ENCODE data around the gene CLK2.

CLK2 gene

GRCh38 chr1:155305881-155306391, 32.6 kb upstream of the CLK2 start:
- Histone ChIP-seq H3K4me3 (IDR thresholded peaks at IDR 0.05; ENCODE audit: insufficient read depth, low read depth, low read length) (no peak overlapping the region), H4K20me1 (ENCODE audit: insufficient read depth) (no peaks in the 10 kb centered on the region), H3K4me1 (ENCODE audit: low read depth, poor library complexity, severe bottlenecking) (peaks cover 23% of the 10 kb centered on the region), H3K79me2 (ENCODE audit: insufficient read depth, low read depth) (peaks cover 23% of the 10 kb centered on the region), H3K27ac (no peak overlapping the region), H3K27me3 (ENCODE audit: insufficient read depth, low read depth) (no peaks in the 10 kb centered on the region), H3K9ac (no peak overlapping the region), H3K4me2 (no peak overlapping the region), H2AFZ (ENCODE audit: low read depth) (no peak overlapping the region), H3K36me3 (ENCODE audit: insufficient read depth) (0 out of 2 replicates have a peak, but pooled peaks cover 3% of the 10 kb centered on the region)
- no peak for TF ChIP-seq CTCF (conservative IDR thresholded peaks at IDR 0.05; ENCODE audit: low read depth, low read length)

DNA sequence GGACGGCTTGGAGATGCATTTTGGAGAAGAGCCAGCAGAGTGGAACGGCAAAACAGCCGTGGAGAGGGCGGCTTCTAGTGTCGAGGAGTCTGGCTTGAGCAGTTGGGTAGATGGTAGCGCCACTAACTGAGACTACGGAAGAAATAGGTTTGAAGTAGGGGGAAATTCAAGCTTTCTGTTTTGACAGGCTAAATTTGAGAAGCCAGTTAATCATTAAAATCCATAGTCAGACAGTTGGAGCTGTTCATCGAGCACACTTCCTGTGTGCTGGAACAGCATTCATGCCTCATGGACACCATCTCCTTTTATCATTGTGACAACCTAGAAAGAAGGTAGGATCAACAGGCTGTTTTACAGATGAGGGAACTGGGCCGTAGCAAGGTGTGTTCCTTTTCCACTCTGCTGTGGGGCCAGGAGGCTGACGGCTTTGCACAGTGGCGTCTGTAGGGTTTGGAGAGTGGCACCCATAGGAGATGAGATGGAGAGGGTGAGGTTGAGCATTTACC, 31.3 kb upstream of the CLK2 start:
- no peak for TF ChIP-seq CTCF (conservative IDR thresholded peaks at IDR 0.05; ENCODE audit: low read depth, low read length)
- H4K20me1 ChIP-seq (ENCODE audit: insufficient read depth): no peaks in the 10 kb centered on the region
- no peak overlapping the region for H3K27ac ChIP-seq
- H3K27me3 ChIP-seq (ENCODE audit: insufficient read depth, low read depth): no peaks in the 10 kb centered on the region
- no peak overlapping the region for H3K4me2 ChIP-seq
- no peak overlapping the region for H3K9ac ChIP-seq
- no peak overlapping the region for H3K4me3 ChIP-seq (IDR thresholded peaks at IDR 0.05; ENCODE audit: insufficient read depth, low read depth, low read length)
- peaks cover 10% of the 10 kb centered on the region for H3K4me1 ChIP-seq (ENCODE audit: low read depth, poor library complexity, severe bottlenecking)
- no peak overlapping the region for H2AFZ ChIP-seq (ENCODE audit: low read depth)
- H3K79me2 ChIP-seq (ENCODE audit: insufficient read depth, low read depth): peaks cover 10% of the 10 kb centered on the region
- H3K36me3 ChIP-seq (ENCODE audit: insufficient read depth): no peaks in the 10 kb centered on the region

GRCh38 chr1:155301342-155301841, 28.1 kb upstream of the CLK2 start, which contains the start of gene PKLR:
Gene PKLR (minus strand): TSS chr1:155301438. CDS start chr1:155301395, 43 bp downstream.
- TF ChIP-seq CTCF (conservative IDR thresholded peaks at IDR 0.05; ENCODE audit: low read depth, low read length): no peak
- Histone ChIP-seq H3K9ac (no peak within 1 kb of the TSS), H3K79me2 (ENCODE audit: insufficient read depth, low read depth) (no peaks in the 10 kb centered on the region), H3K4me1 (ENCODE audit: low read depth, poor library complexity, severe bottlenecking) (no peaks in the 10 kb centered on the region), H4K20me1 (ENCODE audit: insufficient read depth) (no peaks in the 10 kb centered on the region), H3K27ac (no peak within 1 kb of the TSS), H2AFZ (ENCODE audit: low read depth) (no peak within 1 kb of the TSS), H3K4me2 (no peak within 1 kb of the TSS), H3K36me3 (ENCODE audit: insufficient read depth) (no peaks in the 10 kb centered on the region), H3K27me3 (ENCODE audit: insufficient read depth, low read depth) (peaks cover 12% of the 10 kb centered on the region; the same call in 1 of the 2 replicates), H3K4me3 (IDR thresholded peaks at IDR 0.05; ENCODE audit: insufficient read depth, low read depth, low read length) (no peak within 1 kb of the TSS)

- no peak overlapping the region for H3K9ac ChIP-seq
- peaks cover 15% of the 10 kb centered on the region; the same call in 1 of the 2 replicates for H3K27me3 ChIP-seq (ENCODE audit: insufficient read depth, low read depth)
- no peak overlapping the region for H3K4me2 ChIP-seq
- no peaks in the 10 kb centered on the region for H3K36me3 ChIP-seq (ENCODE audit: insufficient read depth)
- no peaks in the 10 kb centered on the region for H3K4me1 ChIP-seq (ENCODE audit: low read depth, poor library complexity, severe bottlenecking)
- no peaks in the 10 kb centered on the region for H4K20me1 ChIP-seq (ENCODE audit: insufficient read depth)
- TF ChIP-seq CTCF (conservative IDR thresholded peaks at IDR 0.05; ENCODE audit: low read depth, low read length): no peak
- no peak overlapping the region for H3K4me3 ChIP-seq (IDR thresholded peaks at IDR 0.05; ENCODE audit: insufficient read depth, low read depth, low read length)
- no peaks in the 10 kb centered on the region for H3K79me2 ChIP-seq (ENCODE audit: insufficient read depth, low read depth)
- H2AFZ ChIP-seq (ENCODE audit: low read depth): no peak overlapping the region
- H3K27ac ChIP-seq: no peak overlapping the region
Observed at GRCh38 chr1:155300553-155301329, 27.4 kb upstream of the CLK2 start.

Data from KMS-11 (cell line).